H1 (cell line): ENCODE measurements around the gene MARCHF2.

Experiments used
- CREB1 ChIP-seq: IDR thresholded peaks from 2 replicates; pipeline ENCODE4 v1.6.1; 2012; ENCODE audit warnings: inconsistent platforms
- CTBP2 ChIP-seq: IDR thresholded peaks from 2 replicates; pipeline ENCODE4 v1.7.0; 2011; ENCODE audit warnings: borderline replicate concordance, mild to moderate bottlenecking, moderate library complexity, mixed read lengths, low read length; ENCODE audit not compliant: insufficient read depth, insufficient read length
- CTCF ChIP-seq, 3 experiments: IDR thresholded peaks; 1 replicate in 2 of 3; 2 replicates in 1 of 3; pipeline versions ENCODE4 v1.5.1 to v1.6.1; 2011; ENCODE audit warnings: low read length in 3 of 3, mild to moderate bottlenecking in 3 of 3, inconsistent platforms in 2 of 3, low read depth in 1 of 3, moderate library complexity in 1 of 3; ENCODE audit not compliant: insufficient read depth in 1 of 3; ENCODE audit errors: control extremely low read depth in 1 of 3
- KDM1A ChIP-seq: fragments of 200-600, 300-600 bp; sonication (generic); IDR thresholded peaks from 2 replicates; pipeline ENCODE4 v1.7.1; 2016; ENCODE audit warnings: mild to moderate bottlenecking, low read length, borderline replicate concordance
- POLR2A ChIP-seq, 2 experiments: IDR thresholded peaks; 1 replicate in 1 of 2; 2 replicates in 1 of 2; pipeline ENCODE4 v1.6.1; 2011; ENCODE audit warnings: low read depth in 2 of 2, low read length in 2 of 2, mild to moderate bottlenecking in 2 of 2; ENCODE audit errors: control extremely low read depth in 1 of 2
- RFX5 ChIP-seq: IDR thresholded peaks from 2 replicates; pipeline ENCODE4 v1.6.1; 2011; ENCODE audit warnings: low read depth, low read length, improper control_type of control experiment, borderline replicate concordance

GRCh38 chr19:8445488-8446001 lies 32.4 kb downstream of the MARCHF2 start:
- TF ChIP-seq POLR2A (IDR thresholded peaks at IDR 0.05; ENCODE audit: control extremely low read depth in 1 of 2, low read depth in 2 of 2, low read length in 2 of 2), result no peak
- no peak for TF ChIP-seq KDM1A
- no peak for TF ChIP-seq CREB1
- TF ChIP-seq CTCF (IDR thresholded peaks at IDR 0.05; ENCODE audit: control extremely low read depth in 1 of 3, insufficient read depth in 1 of 3, low read depth in 1 of 3, low read length in 3 of 3), result no peak
- no peak for TF ChIP-seq RFX5
- TF ChIP-seq CTBP2, result no peak
